Stimulated activated CD8-positive, alpha-beta memory T cell treated with anti-CD3 and anti-CD28 coated beads, Interleukin-15, amount 100 ng/mL, for 1 hour (primary cell): Measurements from ENCODE around the gene GTF2I.
"Not testable (repeated sequence)": the region's sequence is repeated elsewhere in the genome, so short reads cannot be mapped to it uniquely, and the experiment has no call there.

Experiments used
- DNase-seq: peaks from one replicate; pipeline ENCODE4 v3.0.0-alpha.2; 2020; ENCODE audit warnings: low read depth

Gene GTF2I

GRCh38 chr7:74717889-74718288 lies 60.4 kb downstream of the GTF2I start:
- DNase-seq, result no peak

GRCh38 chr7:74718336-74718735 lies 60.8 kb downstream of the GTF2I start:
- DNase-seq, result no peak

- no peak for DNase-seq
Observed at GRCh38 chr7:74722153-74722552, 64.6 kb downstream of the GTF2I start.

GRCh38 chr7:74725840-74726239 lies 68.3 kb downstream of the GTF2I start:
- no peak for DNase-seq

- no peak for DNase-seq
Observed at GRCh38 chr7:74726309-74727101, 69.0 kb downstream of the GTF2I start.

GRCh38 chr7:74728686-74729085 lies 71.2 kb downstream of the GTF2I start:
- DNase-seq, result not testable (repeated sequence)

GRCh38 chr7:74730186-74730585 lies 72.7 kb downstream of the GTF2I start:
- not testable (repeated sequence) for DNase-seq

GRCh38 chr7:74739974-74740703 lies 82.6 kb downstream of the GTF2I start:
- not testable (repeated sequence) for DNase-seq

GRCh38 chr7:74743936-74744557 lies 86.5 kb downstream of the GTF2I start:
- not testable (repeated sequence) for DNase-seq

- DNase-seq, result not testable (repeated sequence)
Observed at GRCh38 chr7:74753921-74754482, 96.5 kb downstream of the GTF2I start.

- not testable (repeated sequence) for DNase-seq
Observed at GRCh38 chr7:74756673-74757072, 99.2 kb downstream of the GTF2I start.

GRCh38 chr7:74758268-74758667 lies 100.8 kb downstream of the GTF2I start:
- not testable (repeated sequence) for DNase-seq

- DNase-seq, result not testable (repeated sequence)
Observed at GRCh38 chr7:74758982-74759381, 101.5 kb downstream of the GTF2I start.

- DNase-seq, result not testable (repeated sequence)
Observed at GRCh38 chr7:74765205-74765918, 107.8 kb downstream of the GTF2I start.

GRCh38 chr7:74766509-74766908 lies 109.0 kb downstream of the GTF2I start:
- DNase-seq, result not testable (repeated sequence)

GRCh38 chr7:74766991-74767390 lies 109.5 kb downstream of the GTF2I start:
- not testable (repeated sequence) for DNase-seq

GRCh38 chr7:74770062-74770461 lies 112.5 kb downstream of the GTF2I start:
- not testable (repeated sequence) for DNase-seq

GRCh38 chr7:74772093-74772492 lies 114.6 kb downstream of the GTF2I start:
- not testable (repeated sequence) for DNase-seq

GRCh38 chr7:74773760-74774750 lies 116.5 kb downstream of the GTF2I start, which contains the start of gene NCF1:
Gene NCF1 (plus strand): TSS chr7:74774011. CDS start chr7:74774032, 21 bp downstream.
- not testable (repeated sequence) for DNase-seq

- DNase-seq, result not testable (repeated sequence)
Observed at GRCh38 chr7:74775111-74775510, 117.6 kb downstream of the GTF2I start.
